DND-41 (cell line): ENCODE results near the gene DYNC2I2.

Source experiments
- CTCF ChIP-seq: IDR thresholded peaks from 2 replicates; pipeline ENCODE4 v1.5.1; 2012; ENCODE audit warnings: borderline replicate concordance, low read length, moderate library complexity, mild to moderate bottlenecking; ENCODE audit not compliant: poor library complexity, severe bottlenecking; ENCODE audit errors: extremely low read depth
- EZH2 ChIP-seq: IDR thresholded peaks from 3 replicates; pipeline ENCODE4 v1.6.1; 2012; ENCODE audit warnings: borderline replicate concordance, low read depth, mild to moderate bottlenecking, moderate library complexity, low read length, inconsistent platforms; ENCODE audit not compliant: severe bottlenecking

- no peak for TF ChIP-seq CTCF
- TF ChIP-seq EZH2 = no peak
These were observed 46.4 kb upstream of the DYNC2I2 start for GRCh38 chr9:128702949-128703615.
